ENCODE data around the gene PRKAA1.
A peak's percentile ranks its signal among the peaks of the same experiment; 100 is the strongest.
"Not testable (repeated sequence)": the region's sequence is repeated elsewhere in the genome, so short reads cannot be mapped to it uniquely, and the experiment has no call there.

The PRKAA1 gene

DNA sequence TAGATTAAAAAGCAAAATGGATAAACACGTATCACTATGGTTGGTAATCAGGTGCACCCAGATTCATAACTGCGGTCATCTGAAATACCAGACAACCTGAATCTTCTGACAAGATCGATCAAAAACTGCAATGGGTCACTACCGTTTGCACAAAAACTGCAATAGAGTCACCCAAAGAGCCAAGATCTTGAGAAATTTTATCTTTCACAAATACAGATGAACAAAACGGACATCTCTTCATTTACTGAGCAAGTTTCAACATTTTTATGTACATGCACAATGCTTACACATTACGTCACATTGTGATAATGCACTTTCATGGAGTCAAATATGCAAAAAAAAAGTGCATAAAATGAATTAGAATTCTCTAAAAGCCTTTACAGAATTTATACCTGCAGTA lies 18.6 kb downstream of the PRKAA1 start:
- DNase-seq: no peak

- DNase-seq: no peak
Measured at GRCh38 chr5:40778133-40778532, 20.0 kb downstream of the PRKAA1 start.

DNA sequence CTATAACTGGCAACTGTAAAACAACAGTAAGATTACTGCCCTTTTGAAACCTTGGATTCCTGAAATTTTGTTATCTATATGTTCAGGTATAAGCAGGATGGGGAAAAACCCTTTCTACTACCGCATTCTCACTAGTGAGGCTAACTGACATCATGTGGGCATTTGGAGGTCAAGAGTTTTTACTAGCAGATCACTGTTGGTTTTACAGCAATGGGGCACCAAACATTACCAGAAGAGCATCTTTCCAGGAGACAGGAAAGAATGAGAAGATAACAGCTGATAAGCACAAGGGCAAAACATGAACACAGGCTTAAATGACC lies 21.6 kb downstream of the PRKAA1 start:
- no peak for DNase-seq

DNA sequence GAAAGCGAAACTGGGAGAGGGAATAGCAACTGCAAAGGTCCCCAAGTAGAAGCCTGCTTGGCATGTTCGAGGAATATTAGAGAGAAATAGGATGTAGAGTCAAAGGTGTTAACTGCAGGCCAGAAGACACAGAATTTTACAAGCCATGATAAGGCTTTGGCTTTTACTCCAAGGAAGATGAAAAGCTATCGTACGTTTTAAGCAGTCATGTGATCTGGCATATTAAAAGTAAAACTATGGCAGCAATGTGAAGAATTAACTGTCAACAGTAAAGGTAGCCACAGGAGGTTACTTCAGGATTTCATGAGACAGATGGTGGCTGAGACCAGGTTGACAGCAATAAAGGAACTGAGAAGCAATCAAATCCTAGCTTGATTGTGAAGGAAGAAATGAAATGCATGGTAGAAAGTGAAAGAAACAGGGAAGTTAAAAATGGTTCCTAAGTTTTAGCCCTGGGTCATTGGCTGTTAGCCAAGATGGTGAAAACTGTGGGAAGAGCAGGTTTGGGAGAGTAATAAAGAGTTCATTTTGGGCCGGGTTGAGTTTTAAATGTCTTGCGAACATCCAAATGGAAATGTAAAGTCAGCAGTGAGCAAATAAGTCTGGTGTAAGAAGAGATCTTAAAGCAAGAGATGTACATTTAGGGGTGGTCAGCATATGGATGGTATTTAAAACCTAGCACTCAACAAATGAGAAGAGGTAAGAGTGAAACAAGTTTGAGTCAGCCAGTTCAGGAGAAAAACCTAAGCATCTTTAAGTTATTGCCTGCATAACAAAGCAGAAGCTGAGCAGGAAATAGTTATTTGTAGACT lies 22.1 kb downstream of the PRKAA1 start:
- DNase-seq: no peak

GRCh38 chr5:40775085-40775845 lies 22.9 kb downstream of the PRKAA1 start:
- no peak for DNase-seq

DNA sequence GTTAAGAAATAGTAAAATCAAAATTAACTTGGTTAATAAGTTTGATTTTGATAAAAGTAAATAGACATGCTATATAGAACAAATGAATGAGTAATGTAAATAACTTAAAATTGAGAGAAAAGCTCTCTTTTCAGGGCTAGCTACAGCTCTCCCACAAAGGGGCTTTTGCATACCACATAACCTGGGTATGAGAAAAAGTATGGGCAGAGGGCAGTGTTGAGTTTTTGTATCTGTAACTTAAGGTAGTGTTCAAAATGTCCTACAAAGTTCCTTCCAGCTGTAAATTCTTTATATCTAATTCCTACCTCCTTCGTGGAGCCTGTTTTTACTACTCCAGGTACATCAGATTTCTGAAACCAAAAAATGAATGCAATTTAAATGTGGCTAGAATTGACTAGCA lies 23.6 kb downstream of the PRKAA1 start:
- DNase-seq: peak; percentile 31

DNA sequence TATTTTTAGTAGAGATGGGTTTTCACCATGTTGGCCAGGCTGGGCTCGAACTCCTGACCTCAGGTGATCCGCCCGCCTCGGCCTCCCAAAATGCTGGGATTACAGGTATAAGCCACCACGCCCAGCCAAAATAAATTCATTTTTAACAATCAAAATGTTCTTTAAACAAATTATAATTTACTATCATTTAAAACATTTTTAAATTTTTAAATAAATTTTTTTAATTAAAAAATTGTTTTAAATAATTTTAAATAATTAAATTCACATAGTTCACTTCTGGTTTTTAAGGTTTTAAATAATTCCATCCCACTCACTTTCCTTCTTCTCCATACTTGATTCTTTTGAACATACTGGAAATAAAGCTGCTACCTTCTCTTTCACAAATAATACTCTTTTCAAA lies 27.4 kb downstream of the PRKAA1 start:
- no peak for DNase-seq

DNA sequence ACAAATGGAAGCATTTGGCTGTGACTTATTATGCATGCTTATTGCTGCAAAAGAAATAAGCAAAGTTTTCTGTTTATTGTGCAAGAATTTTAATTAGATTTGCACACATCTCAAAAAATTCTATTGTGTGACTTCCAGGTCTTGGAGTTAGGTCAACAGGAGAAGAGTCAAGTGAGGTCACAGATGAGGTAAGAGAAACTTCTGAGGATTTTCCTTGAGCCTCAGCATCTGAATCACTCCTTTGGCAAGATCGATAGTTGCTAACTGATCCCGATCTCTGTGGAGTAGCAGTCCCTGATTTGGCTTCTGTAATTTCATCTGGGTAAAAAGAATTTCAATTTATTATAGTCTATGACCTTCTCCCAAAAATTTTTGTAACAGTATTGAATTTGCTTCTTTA lies 35.5 kb downstream of the PRKAA1 start:
- DNase-seq: no peak

- no peak for DNase-seq
Measured at GRCh38 chr5:40757400-40757799, 40.8 kb downstream of the PRKAA1 start.

DNA sequence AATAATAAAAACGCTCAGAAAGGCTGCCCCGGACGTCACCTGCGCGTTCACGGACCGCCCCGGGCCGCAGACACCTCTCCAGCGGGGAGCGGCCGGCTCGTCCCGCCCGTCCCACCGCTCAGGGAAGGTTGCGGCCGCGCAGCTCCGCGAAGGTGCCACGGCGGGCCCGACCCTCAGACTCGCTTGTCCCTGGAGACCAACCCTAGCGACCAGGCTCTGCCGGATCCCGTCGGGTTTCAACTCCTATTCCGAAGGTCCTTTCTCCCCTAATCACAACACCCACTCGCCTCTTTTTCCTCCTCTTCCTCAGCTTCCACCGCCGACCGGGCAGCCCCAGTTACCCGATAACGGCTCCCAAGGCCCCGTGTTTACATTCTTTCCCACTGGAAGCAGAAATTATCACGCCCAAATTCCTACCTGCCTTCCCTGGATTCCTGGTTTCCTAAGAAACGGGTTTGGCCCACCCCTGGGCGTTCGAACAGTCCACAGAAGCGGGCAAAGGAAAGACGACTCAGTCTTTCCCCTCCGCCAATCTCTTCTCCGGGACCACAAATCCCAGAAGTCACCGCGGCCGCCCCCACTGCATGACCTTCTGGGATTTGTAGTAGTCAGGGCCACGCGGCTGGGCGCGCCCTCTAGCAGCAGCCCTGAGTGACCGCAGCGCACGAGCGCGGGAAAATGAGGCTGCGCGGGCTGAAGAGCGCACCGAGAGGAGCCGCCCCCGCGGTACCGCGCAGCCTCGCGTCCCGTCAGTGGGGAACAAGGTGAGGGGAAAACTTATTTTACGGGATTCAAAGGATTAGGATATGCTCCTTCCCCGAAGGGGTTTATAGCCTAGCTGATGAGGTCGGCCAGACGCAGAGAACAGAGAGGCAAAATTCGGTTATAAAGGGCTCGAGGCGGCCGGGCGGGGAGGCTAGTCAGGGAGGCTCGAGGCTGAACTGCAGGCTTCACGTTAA lies 42.5 kb downstream of the PRKAA1 start, which contains the start of gene TTC33:
Gene TTC33, minus strand, starts transcription at position 555 of the 959 bp plus-strand sequence. CDS start 8,943 bp downstream, outside the sequence.
- peak; percentile 97 for DNase-seq

DNA sequence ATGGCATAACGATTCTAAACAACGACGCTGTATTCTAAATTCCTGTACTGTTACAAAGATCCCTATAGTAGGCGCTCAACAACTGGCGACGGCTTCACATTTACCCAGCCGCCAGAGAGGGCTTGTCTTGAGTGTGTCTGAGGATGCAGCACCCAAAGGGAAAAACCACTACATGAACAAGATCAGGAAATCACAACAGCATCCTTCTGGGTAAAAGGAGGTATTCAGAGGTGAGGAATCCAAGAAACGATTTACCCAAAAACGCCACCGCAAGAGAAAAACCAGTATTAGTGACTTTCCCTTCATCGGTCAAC lies 43.1 kb downstream of the PRKAA1 start:
- DNase-seq: peak; percentile 91

- peak; percentile 47 for DNase-seq
Measured at GRCh38 chr5:40754381-40755092, 43.6 kb downstream of the PRKAA1 start.

- no peak for DNase-seq
Measured at GRCh38 chr5:40746703-40747102, 51.5 kb downstream of the PRKAA1 start.

DNA sequence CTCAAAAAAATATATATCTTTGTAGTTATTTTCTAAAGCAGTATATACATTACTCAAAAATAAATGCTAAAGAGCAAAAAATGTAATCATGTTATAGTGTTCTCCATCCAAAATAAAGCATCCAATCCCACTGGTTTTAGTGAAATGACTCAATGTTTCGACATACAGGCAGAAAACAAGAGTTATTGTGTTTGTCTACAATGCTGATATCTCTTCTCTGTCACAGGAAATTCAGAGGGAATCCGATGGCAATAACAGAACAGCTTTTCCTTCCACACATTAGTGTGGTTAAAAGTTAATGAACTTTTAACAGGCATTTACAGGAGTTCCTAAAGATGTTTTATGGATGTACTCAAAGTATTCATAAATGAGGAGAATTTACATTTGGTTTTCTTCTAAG lies 54.4 kb downstream of the PRKAA1 start:
- no peak for DNase-seq

- DNase-seq: no peak
Measured at GRCh38 chr5:40738502-40738901, 59.7 kb downstream of the PRKAA1 start.

- peak; percentile 81 for DNase-seq
Measured at GRCh38 chr5:40736103-40736875, 61.9 kb downstream of the PRKAA1 start.

- DNase-seq: no peak
Measured at GRCh38 chr5:40735609-40736008, 62.6 kb downstream of the PRKAA1 start.

DNA sequence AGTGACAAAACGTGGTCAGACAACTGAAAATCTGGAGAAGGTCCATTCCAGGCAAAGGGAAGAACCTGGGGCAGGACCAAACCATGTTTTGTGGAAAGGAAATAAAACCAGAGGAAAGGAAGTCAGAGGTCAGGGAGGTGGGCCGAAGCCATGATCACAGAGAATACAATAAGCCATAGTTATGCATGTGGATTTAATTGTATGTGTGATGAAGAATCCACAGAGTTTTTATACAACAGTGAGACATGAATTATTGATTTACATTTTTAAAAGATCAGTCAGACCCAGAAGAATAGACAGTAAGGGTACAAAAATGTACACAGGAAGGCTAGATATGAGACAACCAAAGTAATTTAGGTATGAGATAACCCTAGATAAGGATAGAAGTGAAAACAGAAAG lies 63.2 kb downstream of the PRKAA1 start:
- no peak for DNase-seq

- DNase-seq: peak; percentile 66
Measured at GRCh38 chr5:40733879-40734563, 64.2 kb downstream of the PRKAA1 start.

DNA sequence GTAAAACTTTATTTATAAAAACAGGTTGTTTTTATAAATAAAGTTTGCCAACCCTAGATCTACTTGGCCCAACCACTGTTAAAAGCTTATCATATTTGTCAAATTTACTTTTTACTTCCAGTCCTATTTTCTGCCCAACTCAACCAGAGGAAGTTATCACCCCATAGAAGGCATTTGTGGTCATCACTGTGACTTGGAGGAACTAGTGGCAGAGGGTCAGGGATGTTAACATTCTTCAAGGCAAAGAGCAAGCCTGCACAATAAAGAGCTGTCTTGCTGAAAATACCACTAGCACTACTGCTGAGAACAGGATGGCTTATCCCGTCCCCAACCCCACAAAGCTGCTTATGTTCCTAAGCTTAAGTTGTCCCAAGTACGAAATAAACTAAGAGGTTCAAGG lies 64.7 kb downstream of the PRKAA1 start:
- peak; percentile 66 for DNase-seq

DNA sequence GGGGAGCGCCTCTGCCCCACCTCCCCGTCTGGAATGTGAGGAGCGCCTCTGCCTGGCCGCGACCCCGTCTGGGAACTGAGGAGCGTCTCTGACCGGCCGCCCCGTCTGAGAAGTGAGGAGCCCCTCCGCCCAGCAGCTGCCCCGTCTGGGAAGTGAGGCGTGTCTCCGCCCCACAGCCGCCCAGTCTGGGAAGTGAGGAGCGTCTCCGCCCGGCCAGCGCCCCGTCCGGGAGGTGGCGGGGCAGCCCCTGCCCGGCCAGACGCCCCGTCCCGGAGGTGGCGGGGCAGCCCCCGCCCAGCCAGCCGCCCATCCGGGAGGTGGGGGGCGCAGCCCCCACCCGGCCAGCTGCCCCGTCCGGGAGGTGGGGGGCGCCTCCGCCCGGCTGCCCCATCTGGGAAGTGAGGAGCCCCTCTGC lies 75.7 kb downstream of the PRKAA1 start:
- DNase-seq: not testable (repeated sequence)
